VCaP (cell line): ENCODE measurements around the gene DDX31.

Experiments used
- H3K27ac ChIP-seq: fragments of 450-650 bp; 2 replicates; pipeline ENCODE4 v1.5.1; 2017
- CTCF ChIP-seq: fragments of 450-650 bp; conservative IDR thresholded peaks from 2 replicates; pipeline ENCODE4 v1.5.1; 2017; ENCODE audit warnings: mild to moderate bottlenecking, moderate library complexity

The DDX31 gene

GRCh38 chr9:132637351-132637750 is 32.4 kb downstream of the DDX31 start:
- TF ChIP-seq CTCF, result no peak
- no peak overlapping the region for H3K27ac ChIP-seq

GRCh38 chr9:132634327-132634726 is 35.5 kb downstream of the DDX31 start:
- no peak overlapping the region for H3K27ac ChIP-seq
- TF ChIP-seq CTCF, result no peak

- no peak overlapping the region for H3K27ac ChIP-seq
- no peak for TF ChIP-seq CTCF
These were observed 37.2 kb downstream of the DDX31 start for GRCh38 chr9:132632413-132633129.

- no peak for TF ChIP-seq CTCF
- no peak overlapping the region for H3K27ac ChIP-seq
These were observed 38.1 kb downstream of the DDX31 start for GRCh38 chr9:132631685-132632084.

- no peak overlapping the region for H3K27ac ChIP-seq
- TF ChIP-seq CTCF, result no peak
These were observed 38.5 kb downstream of the DDX31 start for GRCh38 chr9:132631280-132631679.

- no peak for TF ChIP-seq CTCF
- no peak overlapping the region for H3K27ac ChIP-seq
These were observed 39.0 kb downstream of the DDX31 start for GRCh38 chr9:132630811-132631210.

GRCh38 chr9:132630116-132630515 is 39.7 kb downstream of the DDX31 start:
- no peak for TF ChIP-seq CTCF
- H3K27ac ChIP-seq, result no peak overlapping the region
